BLaER1 treated with 17β-estradiol and CSF1 and Interleukin-3, amounts not matched to agents 10 nM and 100 nM (cell line): ENCODE results near the gene SRP9.
"Not testable (repeated sequence)": the region's sequence is repeated elsewhere in the genome, so short reads cannot be mapped to it uniquely, and the experiment has no call there.

Experiments used
- H3K27ac ChIP-seq, 11 experiments: shearing (Covaris generic); formaldehyde crosslinking; 2 replicates each; pipeline ENCODE4 v1.8.1; 2022
- H3K27me3 ChIP-seq, 11 experiments: shearing (Covaris generic); formaldehyde crosslinking; 2 replicates each; pipeline ENCODE4 v1.8.1; 2022
- H3K36me3 ChIP-seq, 11 experiments: shearing (Covaris generic); formaldehyde crosslinking; 2 replicates each; pipeline ENCODE4 v1.8.1; 2022
- H3K4me1 ChIP-seq, 10 experiments: shearing (Covaris generic); formaldehyde crosslinking; 2 replicates each; pipeline ENCODE4 v1.8.1; 2022
- H3K4me2 ChIP-seq, 11 experiments: shearing (Covaris generic); formaldehyde crosslinking; 2 replicates each; pipeline ENCODE4 v1.8.1; 2022
- H3K4me3 ChIP-seq, 10 experiments: shearing (Covaris generic); formaldehyde crosslinking; 2 replicates each; pipeline ENCODE4 v1.8.1; 2022
- H3K9ac ChIP-seq, 11 experiments: shearing (Covaris generic); formaldehyde crosslinking; 2 replicates each; pipeline ENCODE4 v1.8.1; 2022
- H3K9me3 ChIP-seq, 11 experiments: shearing (Covaris generic); formaldehyde crosslinking; replicated peaks in 1 of 11; 2 replicates each; pipeline ENCODE4 v1.8.1; 2022
- H4K20me1 ChIP-seq, 11 experiments: shearing (Covaris generic); formaldehyde crosslinking; 2 replicates each; pipeline ENCODE4 v1.8.1; 2022
- Cebpa-rat ChIP-seq, 11 experiments: shearing (Covaris generic); IDR thresholded peaks; 2 replicates each; pipeline ENCODE4 v1.8.1; 2022

The SRP9 gene

GRCh38 chr1:225771661-225772322 lies 5.8 kb upstream of the SRP9 start:
- H3K4me2 ChIP-seq = peak overlapping the region in 10 of 11 experiments; percentile 5 to 58 (median 35); a peak in 14 of 22 replicates
- peak overlapping the region in 8 of 11 experiments; percentile 2 to 74 (median 48); a peak in 15 of 22 replicates for H3K27ac ChIP-seq
- H4K20me1 ChIP-seq = no peaks in the 10 kb centered on the region
- no peaks in the 10 kb centered on the region for H3K36me3 ChIP-seq
- H3K27me3 ChIP-seq = no peaks in the 10 kb centered on the region
- peak overlapping the region in 4 of 11 experiments; percentile 22 to 56 (median 38); a peak in 6 of 22 replicates for H3K9ac ChIP-seq
- H3K4me3 ChIP-seq = no peak overlapping the region
- no peak for TF ChIP-seq Cebpa-rat (IDR thresholded peaks at IDR 0.05)
- peaks cover 0 to 14% (median 7%) of the 10 kb centered on the region in 11 experiments; a peak in 7 of 22 replicates for H3K9me3 ChIP-seq
- peaks cover 24 to 58% (median 51%) of the 10 kb centered on the region in 10 experiments for H3K4me1 ChIP-seq

- no peak for TF ChIP-seq Cebpa-rat (IDR thresholded peaks at IDR 0.05)
- no peak overlapping the region for H3K4me3 ChIP-seq
- no peaks in the 10 kb centered on the region for H3K27me3 ChIP-seq
- H3K9ac ChIP-seq = peak overlapping the region in 4 of 11 experiments; percentile 22 to 56 (median 38); a peak in 4 of 22 replicates
- H3K4me2 ChIP-seq = peak overlapping the region in 9 of 11 experiments; percentile 5 to 58 (median 43); a peak in 12 of 22 replicates
- H3K27ac ChIP-seq = peak overlapping the region in 8 of 11 experiments; percentile 2 to 74 (median 48); a peak in 13 of 22 replicates
- H3K4me1 ChIP-seq = peaks cover 23 to 57% (median 51%) of the 10 kb centered on the region in 10 experiments
- H4K20me1 ChIP-seq = no peaks in the 10 kb centered on the region
- H3K36me3 ChIP-seq = no peaks in the 10 kb centered on the region
- peaks cover 0 to 14% (median 7%) of the 10 kb centered on the region in 11 experiments; a peak in 7 of 22 replicates for H3K9me3 ChIP-seq
Measured at GRCh38 chr1:225772323-225772768, 5.3 kb upstream of the SRP9 start.

GRCh38 chr1:225772848-225773247 lies 4.8 kb upstream of the SRP9 start:
- Histone ChIP-seq H3K4me2 (no peak overlapping the region), H4K20me1 (no peaks in the 10 kb centered on the region), H3K9ac (no peak overlapping the region), H3K4me1 (peaks cover 18 to 52% (median 46%) of the 10 kb centered on the region in 10 experiments), H3K27ac (0 out of 22 replicates have a peak overlapping the region, but pooled peaks of 1 of the 11 experiments have one; percentile 14), H3K4me3 (no peak overlapping the region), H3K36me3 (no peaks in the 10 kb centered on the region), H3K9me3 (peaks cover 0 to 14% (median 7%) of the 10 kb centered on the region in 11 experiments; a peak in 7 of 22 replicates), H3K27me3 (no peaks in the 10 kb centered on the region)
- TF ChIP-seq Cebpa-rat (IDR thresholded peaks at IDR 0.05) = no peak

GRCh38 chr1:225774281-225775147 lies 3.1 kb upstream of the SRP9 start:
- H3K27ac ChIP-seq = no peak overlapping the region
- peaks cover 0 to 12% (median 4%) of the 10 kb centered on the region in 11 experiments; a peak in 4 of 22 replicates for H4K20me1 ChIP-seq
- no peak for TF ChIP-seq Cebpa-rat (IDR thresholded peaks at IDR 0.05)
- no peak overlapping the region for H3K4me3 ChIP-seq
- peaks cover 0 to 14% (median 7%) of the 10 kb centered on the region in 11 experiments; a peak in 7 of 22 replicates for H3K9me3 ChIP-seq
- H3K4me2 ChIP-seq = no peak overlapping the region
- H3K27me3 ChIP-seq = no peaks in the 10 kb centered on the region
- H3K9ac ChIP-seq = no peak overlapping the region
- peaks cover 0 to 9% (median 4%) of the 10 kb centered on the region in 11 experiments; a peak in 12 of 22 replicates for H3K36me3 ChIP-seq
- peaks cover 24 to 41% (median 35%) of the 10 kb centered on the region in 10 experiments for H3K4me1 ChIP-seq

- peaks cover 0 to 14% (median 7%) of the 10 kb centered on the region in 11 experiments; a peak in 7 of 22 replicates for H3K9me3 ChIP-seq
- H3K9ac ChIP-seq = peak overlapping the region in 2 of 11 experiments; percentile 96 to 99; a peak in 2 of 22 replicates
- peaks cover 40 to 55% (median 48%) of the 10 kb centered on the region in 10 experiments for H3K4me1 ChIP-seq
Measured at GRCh38 chr1:225776294-225776693, 1.3 kb upstream of the SRP9 start.

GRCh38 chr1:225777058-225777582 lies 506 bp upstream of the SRP9 start:
- H4K20me1 ChIP-seq = peaks cover 10 to 38% (median 24%) of the 10 kb centered on the region in 11 experiments; a peak in 18 of 22 replicates

More at GRCh38 chr1:225776294-225776693, 1.3 kb upstream of the SRP9 start:
- TF ChIP-seq Cebpa-rat (IDR thresholded peaks at IDR 0.05) = no peak
- Histone ChIP-seq H3K27ac (no peak overlapping the region), H3K36me3 (peaks cover 6 to 26% (median 21%) of the 10 kb centered on the region in 11 experiments; a peak in 16 of 22 replicates), H4K20me1 (peaks cover 1 to 30% (median 16%) of the 10 kb centered on the region in 11 experiments; a peak in 15 of 22 replicates), H3K27me3 (no peaks in the 10 kb centered on the region), H3K4me2 (peak overlapping the region; percentile 76 to 96 (median 86)), H3K4me3 (peak overlapping the region in 5 of 10 experiments; percentile 70 to 81 (median 75); a peak in 6 of 20 replicates)

GRCh38 chr1:225778337-225778669 lies 677 bp downstream of the SRP9 start:
- Histone ChIP-seq H3K27ac (peak overlapping the region; percentile 93 to 99 (median 97)), H3K9ac (peak overlapping the region; percentile 93 to 99 (median 96)), H3K9me3 (peaks cover 0 to 14% (median 7%) of the 10 kb centered on the region in 11 experiments; a peak in 7 of 22 replicates), H3K4me1 (peaks cover 40 to 59% (median 55%) of the 10 kb centered on the region in 10 experiments), H3K4me2 (peak overlapping the region; percentile 87 to 97 (median 95)), H3K4me3 (peak overlapping the region; percentile 70 to 92 (median 76)), H3K27me3 (no peaks in the 10 kb centered on the region), H4K20me1 (peaks cover 21 to 50% (median 35%) of the 10 kb centered on the region in 11 experiments; a peak in 21 of 22 replicates), H3K36me3 (peaks cover 17 to 46% (median 39%) of the 10 kb centered on the region in 11 experiments)
- no peak for TF ChIP-seq Cebpa-rat (IDR thresholded peaks at IDR 0.05)

More at GRCh38 chr1:225777058-225777582, 506 bp upstream of the SRP9 start:
- peaks cover 0 to 14% (median 7%) of the 10 kb centered on the region in 11 experiments; a peak in 7 of 22 replicates for H3K9me3 ChIP-seq
- TF ChIP-seq Cebpa-rat (IDR thresholded peaks at IDR 0.05) = no peak
- peaks cover 40 to 56% (median 48%) of the 10 kb centered on the region in 10 experiments for H3K4me1 ChIP-seq
- H3K27me3 ChIP-seq = no peaks in the 10 kb centered on the region
- peak overlapping the region; percentile 70 to 92 (median 76) for H3K4me3 ChIP-seq
- peaks cover 9 to 35% (median 28%) of the 10 kb centered on the region in 11 experiments; a peak in 21 of 22 replicates for H3K36me3 ChIP-seq
- peak overlapping the region; percentile 62 to 99 (median 96); a peak in 21 of 22 replicates for H3K9ac ChIP-seq
- H3K27ac ChIP-seq = peak overlapping the region; percentile 35 to 99 (median 97); a peak in 21 of 22 replicates
- peak overlapping the region; percentile 76 to 96 (median 86) for H3K4me2 ChIP-seq

GRCh38 chr1:225779165-225779564 lies 1.5 kb downstream of the SRP9 start:
- peak overlapping the region; percentile 93 to 99 (median 97); a peak in 21 of 22 replicates for H3K27ac ChIP-seq
- H3K27me3 ChIP-seq = not testable (repeated sequence)
- peak overlapping the region; percentile 70 to 92 (median 76) for H3K4me3 ChIP-seq
- H3K36me3 ChIP-seq = peaks cover 24 to 55% (median 47%) of the 10 kb centered on the region in 11 experiments
- H3K9me3 ChIP-seq = peaks cover 0 to 14% (median 7%) of the 10 kb centered on the region in 11 experiments; a peak in 7 of 22 replicates
- H4K20me1 ChIP-seq = peaks cover 29 to 57% (median 41%) of the 10 kb centered on the region in 11 experiments; a peak in 21 of 22 replicates
- peak overlapping the region; percentile 87 to 97 (median 95) for H3K4me2 ChIP-seq
- peaks cover 40 to 63% (median 57%) of the 10 kb centered on the region in 10 experiments for H3K4me1 ChIP-seq
- H3K9ac ChIP-seq = peak overlapping the region; percentile 93 to 99 (median 96); a peak in 21 of 22 replicates
